ENCODE measurements around the gene FLNB. TPM values are rescaled to one million over a fixed set of nuclear protein-coding genes. Genes with fewer than 3 reads are reported as not detected.
A peak's percentile ranks its signal among the peaks of the same experiment; 100 is the strongest.

The FLNB gene
- total and polyA plus RNA-seq, 8 donors: 38.2 to 204 (median 85.9) TPM

- Histone ChIP-seq H3K9me3 (no peaks in the 10 kb centered on the region), H3K27me3 (no peaks in the 10 kb centered on the region), H3K36me3 (peaks cover 49 to 90% (median 83%) of the 10 kb centered on the region in 4 donors), H3K27ac (peak overlapping the region; percentile 66 to 79 (median 74)), H3K4me1 (peaks cover 21 to 48% (median 44%) of the 10 kb centered on the region in 4 donors), H3K4me3 (no peak overlapping the region)
- WGBS, 5 donors: 25 to 60% (median 35%) methylated on average over 6 of the region's 6 CpGs
- no peak for DNase-seq
- TF ChIP-seq CTCF (IDR thresholded peaks at IDR 0.05) (no peak), EP300 (IDR thresholded peaks at IDR 0.05) (no peak), POLR2A (IDR thresholded peaks at IDR 0.05) (no peak), POLR2AphosphoS5 (IDR thresholded peaks at IDR 0.05) (no peak)
- intact Hi-C loops (cut with DNase I; ENCODE audit: low total_unique reads): no loop called here
Measured at GRCh38 chr3:58112185-58112535, 103.9 kb downstream of the FLNB start.

GRCh38 chr3:58115175-58115574 is 107.0 kb downstream of the FLNB start:
- H3K9me3 ChIP-seq: no peaks in the 10 kb centered on the region
- no peaks in the 10 kb centered on the region for H3K27me3 ChIP-seq
- H3K36me3 ChIP-seq: peaks cover 28 to 85% (median 73%) of the 10 kb centered on the region in 4 donors
- DNase-seq: no peak
- peaks cover 51 to 78% (median 73%) of the 10 kb centered on the region in 4 donors for H3K4me1 ChIP-seq
- no peak overlapping the region for H3K4me3 ChIP-seq
- no peak for TF ChIP-seq CTCF (IDR thresholded peaks at IDR 0.05)
- no peak for TF ChIP-seq EP300 (IDR thresholded peaks at IDR 0.05)
- no peak for TF ChIP-seq POLR2A (IDR thresholded peaks at IDR 0.05)
- TF ChIP-seq POLR2AphosphoS5 (IDR thresholded peaks at IDR 0.05): no peak
- H3K27ac ChIP-seq: peak overlapping the region in 3 of 5 donors; percentile 70 to 87 (median 79)
- 58 to 81% (median 73%) methylated on average over 6 of the region's 6 CpGs for WGBS, 5 donors
- intact Hi-C loops (cut with DNase I; ENCODE audit: low total_unique reads): no loop called here

- no peak overlapping the region for H3K4me3 ChIP-seq
- H3K4me1 ChIP-seq: peaks cover 62 to 81% (median 72%) of the 10 kb centered on the region in 4 donors
- peak in 1 of 2 donors; percentile 58 for DNase-seq
- TF ChIP-seq EP300 (IDR thresholded peaks at IDR 0.05): no peak
- no peak for TF ChIP-seq POLR2A (IDR thresholded peaks at IDR 0.05)
- peaks cover 28 to 85% (median 67%) of the 10 kb centered on the region in 4 donors for H3K36me3 ChIP-seq
- H3K27ac ChIP-seq: peak overlapping the region; percentile 26 to 87 (median 74)
- WGBS, 5 donors: 64 to 83% (median 69%) methylated on average over 8 to 12 of the region's 12 CpGs
- no peaks in the 10 kb centered on the region for H3K9me3 ChIP-seq
- intact Hi-C loops (cut with DNase I; ENCODE audit: low total_unique reads): no loop called here
- no peaks in the 10 kb centered on the region for H3K27me3 ChIP-seq
Measured at GRCh38 chr3:58116161-58116955, 108.1 kb downstream of the FLNB start.

- H3K36me3 ChIP-seq: peaks cover 31 to 83% (median 67%) of the 10 kb centered on the region in 4 donors
- WGBS, 5 donors: 49 to 62% (median 59%) methylated on average over 4 of the region's 4 CpGs
- intact Hi-C loops (cut with DNase I; ENCODE audit: low total_unique reads): no loop called here
- TF ChIP-seq POLR2AphosphoS5 (IDR thresholded peaks at IDR 0.05) (no peak), CTCF (IDR thresholded peaks at IDR 0.05) (no peak), POLR2A (IDR thresholded peaks at IDR 0.05) (no peak), EP300 (IDR thresholded peaks at IDR 0.05) (no peak)
- peak overlapping the region in 4 of 5 donors; percentile 70 to 87 (median 76) for H3K27ac ChIP-seq
- H3K27me3 ChIP-seq: no peaks in the 10 kb centered on the region
- H3K4me1 ChIP-seq: peaks cover 60 to 78% (median 69%) of the 10 kb centered on the region in 4 donors
- H3K4me3 ChIP-seq: no peak overlapping the region
- DNase-seq: no peak
- no peaks in the 10 kb centered on the region for H3K9me3 ChIP-seq
Measured at GRCh38 chr3:58116985-58117384, 108.8 kb downstream of the FLNB start.
